ENCODE results near the gene CPEB1.

Gene CPEB1

DNA sequence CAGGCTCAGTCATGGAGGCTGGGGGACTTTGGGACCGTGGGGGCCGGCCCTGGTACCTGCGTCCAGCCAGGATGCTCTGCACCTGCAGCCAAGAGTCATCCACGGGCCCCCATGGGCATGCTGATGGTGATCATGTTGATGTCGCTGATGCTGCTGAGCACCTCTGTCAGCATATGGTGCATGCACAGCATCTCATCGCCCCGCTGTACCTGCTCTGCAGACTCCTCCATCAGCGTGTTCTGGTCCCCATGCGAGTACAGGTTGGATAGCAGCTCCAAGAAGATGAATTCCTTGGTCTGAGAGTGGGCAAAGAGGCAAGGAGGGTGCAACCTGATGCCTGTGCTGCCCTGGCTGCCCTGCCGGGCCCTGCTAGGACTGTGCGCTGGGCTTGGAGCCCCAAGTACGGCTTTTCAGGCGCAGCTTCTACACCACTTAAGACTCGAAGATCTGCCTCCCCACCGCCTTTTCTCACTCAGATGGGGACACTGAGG is 114.1 kb downstream of the CPEB1 start:
- H3K4me3 ChIP-seq (ENCODE audit: low read depth, low read length), result no peak overlapping the region
- H3K9me3 ChIP-seq (ENCODE audit: control insufficient read depth, insufficient read depth, low read depth, low read length), result no peaks in the 10 kb centered on the region
- CTCF ChIA-PET, result interaction anchor here (0.7 to 1.8 kb wide), 2 partner anchors 467 to 658 kb away, joined by 3 to 6 read pairs; no protein-coding TSS in a partner anchor
- H3K4me1 ChIP-seq (ENCODE audit: control insufficient read depth, insufficient read depth, low read length), result no peaks in the 10 kb centered on the region
- POLR2A ChIA-PET, result no interaction called here
- H3K36me3 ChIP-seq (ENCODE audit: control insufficient read depth in 2 of 2, insufficient read depth in 1 of 2, low read length in 2 of 2), result peaks cover 26 to 55% of the 10 kb centered on the region in 2 experiments
- H3K27ac ChIP-seq (ENCODE audit: extremely low read depth, low read depth, low read length), result no peak overlapping the region
- TF ChIP-seq, protein P1, sequence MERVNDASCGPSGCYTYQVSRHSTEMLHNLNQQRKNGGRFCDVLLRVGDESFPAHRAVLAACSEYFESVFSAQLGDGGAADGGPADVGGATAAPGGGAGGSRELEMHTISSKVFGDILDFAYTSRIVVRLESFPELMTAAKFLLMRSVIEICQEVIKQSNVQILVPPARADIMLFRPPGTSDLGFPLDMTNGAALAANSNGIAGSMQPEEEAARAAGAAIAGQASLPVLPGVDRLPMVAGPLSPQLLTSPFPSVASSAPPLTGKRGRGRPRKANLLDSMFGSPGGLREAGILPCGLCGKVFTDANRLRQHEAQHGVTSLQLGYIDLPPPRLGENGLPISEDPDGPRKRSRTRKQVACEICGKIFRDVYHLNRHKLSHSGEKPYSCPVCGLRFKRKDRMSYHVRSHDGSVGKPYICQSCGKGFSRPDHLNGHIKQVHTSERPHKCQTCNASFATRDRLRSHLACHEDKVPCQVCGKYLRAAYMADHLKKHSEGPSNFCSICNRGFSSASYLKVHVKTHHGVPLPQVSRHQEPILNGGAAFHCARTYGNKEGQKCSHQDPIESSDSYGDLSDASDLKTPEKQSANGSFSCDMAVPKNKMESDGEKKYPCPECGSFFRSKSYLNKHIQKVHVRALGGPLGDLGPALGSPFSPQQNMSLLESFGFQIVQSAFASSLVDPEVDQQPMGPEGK (tag by site-specific recombination; IDR thresholded peaks at IDR 0.05), result 0 out of 2 replicates have a peak, but pooled peaks have one; percentile 24
- no peak for TF ChIP-seq ZNF19 (tag by site-specific recombination; IDR thresholded peaks at IDR 0.05; ENCODE audit: low read depth)

DNA sequence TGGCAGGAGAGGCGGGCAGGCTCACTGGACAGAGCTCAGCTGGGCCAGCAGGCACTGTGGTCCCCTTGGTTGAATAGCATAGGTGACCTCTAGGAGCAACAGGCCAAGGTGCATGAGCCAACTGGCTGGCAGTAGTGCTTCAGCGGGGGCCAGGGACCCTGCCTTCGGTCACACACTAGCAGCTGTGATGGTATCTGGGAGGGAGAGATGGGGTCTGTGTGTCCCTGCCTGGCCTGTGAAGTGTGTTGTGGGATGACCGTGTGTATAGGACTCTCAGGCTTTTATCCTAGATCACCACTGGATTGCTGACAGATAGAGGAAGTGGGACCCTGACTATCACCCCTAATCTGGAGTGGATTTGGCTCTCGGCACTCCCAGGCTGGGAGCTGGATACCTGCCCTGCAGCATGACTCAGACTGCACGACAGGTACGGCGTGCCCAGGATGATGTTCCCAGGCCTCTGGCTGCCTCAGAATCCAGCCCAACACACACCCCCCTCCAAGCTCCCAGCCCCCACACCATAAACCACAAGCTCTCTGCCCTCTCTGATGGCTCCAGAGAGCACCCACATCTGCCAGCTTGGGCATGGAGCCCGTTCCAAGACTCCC is 114.7 kb downstream of the CPEB1 start:
- H3K36me3 ChIP-seq (ENCODE audit: control insufficient read depth in 2 of 2, insufficient read depth in 1 of 2, low read length in 2 of 2), result peaks cover 22 to 50% of the 10 kb centered on the region in 2 experiments
- H3K4me3 ChIP-seq (ENCODE audit: low read depth, low read length), result no peak overlapping the region
- no peak overlapping the region for H3K27ac ChIP-seq (ENCODE audit: extremely low read depth, low read depth, low read length)
- H3K4me1 ChIP-seq (ENCODE audit: control insufficient read depth, insufficient read depth, low read length), result no peaks in the 10 kb centered on the region
- TF ChIP-seq, protein P2, sequence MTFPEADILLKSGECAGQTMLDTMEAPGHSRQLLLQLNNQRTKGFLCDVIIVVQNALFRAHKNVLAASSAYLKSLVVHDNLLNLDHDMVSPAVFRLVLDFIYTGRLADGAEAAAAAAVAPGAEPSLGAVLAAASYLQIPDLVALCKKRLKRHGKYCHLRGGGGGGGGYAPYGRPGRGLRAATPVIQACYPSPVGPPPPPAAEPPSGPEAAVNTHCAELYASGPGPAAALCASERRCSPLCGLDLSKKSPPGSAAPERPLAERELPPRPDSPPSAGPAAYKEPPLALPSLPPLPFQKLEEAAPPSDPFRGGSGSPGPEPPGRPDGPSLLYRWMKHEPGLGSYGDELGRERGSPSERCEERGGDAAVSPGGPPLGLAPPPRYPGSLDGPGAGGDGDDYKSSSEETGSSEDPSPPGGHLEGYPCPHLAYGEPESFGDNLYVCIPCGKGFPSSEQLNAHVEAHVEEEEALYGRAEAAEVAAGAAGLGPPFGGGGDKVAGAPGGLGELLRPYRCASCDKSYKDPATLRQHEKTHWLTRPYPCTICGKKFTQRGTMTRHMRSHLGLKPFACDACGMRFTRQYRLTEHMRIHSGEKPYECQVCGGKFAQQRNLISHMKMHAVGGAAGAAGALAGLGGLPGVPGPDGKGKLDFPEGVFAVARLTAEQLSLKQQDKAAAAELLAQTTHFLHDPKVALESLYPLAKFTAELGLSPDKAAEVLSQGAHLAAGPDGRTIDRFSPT (tag by site-specific recombination; IDR thresholded peaks at IDR 0.05), result 0 out of 2 replicates have a peak, but pooled peaks have one; percentile 42
- TF ChIP-seq KLF7 (tag by site-specific recombination; IDR thresholded peaks at IDR 0.05; ENCODE audit: borderline replicate concordance) (no peak), GLIS1 (tag by site-specific recombination; IDR thresholded peaks at IDR 0.05) (0 out of 2 replicates have a peak, but pooled peaks have one; percentile 15)
- ChIA-PET CTCF (interaction anchor here (0.7 to 2.8 kb wide), 4 partner anchors 8 to 659 kb away, joined by 3 to 42 read pairs (median 10); partner anchors contain the start of gene RPS17), POLR2A (interaction anchor here (0.6 kb wide), 1 partner anchor 361 kb away, joined by 4 read pairs; no protein-coding TSS in a partner anchor)
- H3K9me3 ChIP-seq (ENCODE audit: control insufficient read depth, insufficient read depth, low read depth, low read length), result no peaks in the 10 kb centered on the region

DNA sequence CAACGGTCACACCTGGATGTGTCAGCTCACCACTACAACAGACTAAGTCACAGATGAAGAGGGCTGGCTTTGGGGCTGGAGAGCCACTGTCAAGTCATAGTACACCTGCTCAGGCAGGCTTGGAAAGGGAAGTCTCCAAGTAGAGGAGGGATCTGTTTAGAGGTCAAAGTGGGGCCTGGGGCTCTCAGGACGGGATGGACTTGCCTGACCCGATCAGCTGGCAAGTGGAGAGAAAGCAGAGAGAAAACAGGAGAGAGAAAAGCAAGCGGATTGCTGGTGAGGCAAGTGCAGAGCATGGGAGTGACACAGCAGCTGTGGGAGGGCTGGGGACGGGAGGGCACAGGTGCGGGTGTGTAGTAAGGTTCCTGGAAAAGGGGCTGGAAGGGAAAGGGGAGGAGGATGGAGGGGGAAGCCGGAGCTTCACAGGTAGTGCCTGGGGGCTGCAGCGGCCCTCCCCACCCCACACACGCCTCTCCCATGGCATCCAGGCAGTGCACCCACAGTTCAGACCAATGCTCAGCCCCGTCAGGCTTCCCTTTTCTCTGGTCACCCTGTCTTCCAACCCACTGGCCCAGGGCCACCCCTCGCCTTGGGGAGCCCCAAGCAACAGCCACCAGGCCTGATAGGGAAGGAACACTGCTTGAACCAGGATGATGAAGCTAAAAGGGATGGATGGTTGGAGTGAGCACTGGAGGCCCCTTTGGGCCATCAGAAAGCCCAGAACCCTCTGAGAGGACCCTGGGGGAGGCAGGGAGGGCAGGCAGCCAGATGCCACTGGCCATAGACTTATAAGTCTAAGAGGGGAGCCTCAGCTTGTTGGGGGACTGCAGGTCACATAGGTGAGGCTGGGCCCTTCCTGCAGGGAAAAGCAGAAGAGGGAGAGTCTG is 115.4 kb downstream of the CPEB1 start:
- Histone ChIP-seq H3K4me3 (ENCODE audit: low read depth, low read length) (no peak overlapping the region), H3K4me1 (ENCODE audit: control insufficient read depth, insufficient read depth, low read length) (no peaks in the 10 kb centered on the region), H3K9me3 (ENCODE audit: control insufficient read depth, insufficient read depth, low read depth, low read length) (no peaks in the 10 kb centered on the region), H3K27ac (ENCODE audit: extremely low read depth, low read depth, low read length) (no peak overlapping the region), H3K36me3 (ENCODE audit: control insufficient read depth in 2 of 2, insufficient read depth in 1 of 2, low read length in 2 of 2) (peaks cover 16 to 42% of the 10 kb centered on the region in 2 experiments)
- POLR2A ChIA-PET, result interaction anchor here (0.6 to 1.7 kb wide), 4 partner anchors 8 to 468 kb away, joined by 3 to 22 read pairs (median 4); partner anchors contain the start of gene RPS17
- CTCF ChIA-PET, result interaction anchor here (0.6 to 2.8 kb wide), 11 partner anchors 9 to 1121 kb away, joined by 3 to 42 read pairs (median 4); partner anchors contain the start of gene RPS17
- TF ChIP-seq SCRT1 (tag by site-specific recombination; IDR thresholded peaks at IDR 0.05; ENCODE audit: borderline replicate concordance), result no peak
- TF ChIP-seq, protein P3, sequence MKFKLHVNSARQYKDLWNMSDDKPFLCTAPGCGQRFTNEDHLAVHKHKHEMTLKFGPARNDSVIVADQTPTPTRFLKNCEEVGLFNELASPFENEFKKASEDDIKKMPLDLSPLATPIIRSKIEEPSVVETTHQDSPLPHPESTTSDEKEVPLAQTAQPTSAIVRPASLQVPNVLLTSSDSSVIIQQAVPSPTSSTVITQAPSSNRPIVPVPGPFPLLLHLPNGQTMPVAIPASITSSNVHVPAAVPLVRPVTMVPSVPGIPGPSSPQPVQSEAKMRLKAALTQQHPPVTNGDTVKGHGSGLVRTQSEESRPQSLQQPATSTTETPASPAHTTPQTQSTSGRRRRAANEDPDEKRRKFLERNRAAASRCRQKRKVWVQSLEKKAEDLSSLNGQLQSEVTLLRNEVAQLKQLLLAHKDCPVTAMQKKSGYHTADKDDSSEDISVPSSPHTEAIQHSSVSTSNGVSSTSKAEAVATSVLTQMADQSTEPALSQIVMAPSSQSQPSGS (tag by site-specific recombination; IDR thresholded peaks at IDR 0.05; ENCODE audit: low read depth), result no peak
- TF ChIP-seq PRDM1 (tag by site-specific recombination; IDR thresholded peaks at IDR 0.05), result peak; percentile 58; the same call in 1 of the 2 replicates
- TF ChIP-seq, protein P4, sequence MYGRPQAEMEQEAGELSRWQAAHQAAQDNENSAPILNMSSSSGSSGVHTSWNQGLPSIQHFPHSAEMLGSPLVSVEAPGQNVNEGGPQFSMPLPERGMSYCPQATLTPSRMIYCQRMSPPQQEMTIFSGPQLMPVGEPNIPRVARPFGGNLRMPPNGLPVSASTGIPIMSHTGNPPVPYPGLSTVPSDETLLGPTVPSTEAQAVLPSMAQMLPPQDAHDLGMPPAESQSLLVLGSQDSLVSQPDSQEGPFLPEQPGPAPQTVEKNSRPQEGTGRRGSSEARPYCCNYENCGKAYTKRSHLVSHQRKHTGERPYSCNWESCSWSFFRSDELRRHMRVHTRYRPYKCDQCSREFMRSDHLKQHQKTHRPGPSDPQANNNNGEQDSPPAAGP (tag by site-specific recombination; IDR thresholded peaks at IDR 0.05), result no peak
- TF ChIP-seq GLI4 (tag by site-specific recombination; IDR thresholded peaks at IDR 0.05), result no peak
- TF ChIP-seq ZNF510 (tag by site-specific recombination; IDR thresholded peaks at IDR 0.05; ENCODE audit: insufficient replicate concordance), result no peak
- no peak for TF ChIP-seq KLF9 (tag by site-specific recombination; IDR thresholded peaks at IDR 0.05; ENCODE audit: low read depth)
- TF ChIP-seq, protein P5, sequence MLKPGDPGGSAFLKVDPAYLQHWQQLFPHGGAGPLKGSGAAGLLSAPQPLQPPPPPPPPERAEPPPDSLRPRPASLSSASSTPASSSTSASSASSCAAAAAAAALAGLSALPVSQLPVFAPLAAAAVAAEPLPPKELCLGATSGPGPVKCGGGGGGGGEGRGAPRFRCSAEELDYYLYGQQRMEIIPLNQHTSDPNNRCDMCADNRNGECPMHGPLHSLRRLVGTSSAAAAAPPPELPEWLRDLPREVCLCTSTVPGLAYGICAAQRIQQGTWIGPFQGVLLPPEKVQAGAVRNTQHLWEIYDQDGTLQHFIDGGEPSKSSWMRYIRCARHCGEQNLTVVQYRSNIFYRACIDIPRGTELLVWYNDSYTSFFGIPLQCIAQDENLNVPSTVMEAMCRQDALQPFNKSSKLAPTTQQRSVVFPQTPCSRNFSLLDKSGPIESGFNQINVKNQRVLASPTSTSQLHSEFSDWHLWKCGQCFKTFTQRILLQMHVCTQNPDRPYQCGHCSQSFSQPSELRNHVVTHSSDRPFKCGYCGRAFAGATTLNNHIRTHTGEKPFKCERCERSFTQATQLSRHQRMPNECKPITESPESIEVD (tag by site-specific recombination; IDR thresholded peaks at IDR 0.05), result no peak
- TF ChIP-seq ZFP37 (tag by site-specific recombination; IDR thresholded peaks at IDR 0.05), result no peak
- no peak for TF ChIP-seq ZNF544 (tag by site-specific recombination; IDR thresholded peaks at IDR 0.05)
- TF ChIP-seq, protein P6, sequence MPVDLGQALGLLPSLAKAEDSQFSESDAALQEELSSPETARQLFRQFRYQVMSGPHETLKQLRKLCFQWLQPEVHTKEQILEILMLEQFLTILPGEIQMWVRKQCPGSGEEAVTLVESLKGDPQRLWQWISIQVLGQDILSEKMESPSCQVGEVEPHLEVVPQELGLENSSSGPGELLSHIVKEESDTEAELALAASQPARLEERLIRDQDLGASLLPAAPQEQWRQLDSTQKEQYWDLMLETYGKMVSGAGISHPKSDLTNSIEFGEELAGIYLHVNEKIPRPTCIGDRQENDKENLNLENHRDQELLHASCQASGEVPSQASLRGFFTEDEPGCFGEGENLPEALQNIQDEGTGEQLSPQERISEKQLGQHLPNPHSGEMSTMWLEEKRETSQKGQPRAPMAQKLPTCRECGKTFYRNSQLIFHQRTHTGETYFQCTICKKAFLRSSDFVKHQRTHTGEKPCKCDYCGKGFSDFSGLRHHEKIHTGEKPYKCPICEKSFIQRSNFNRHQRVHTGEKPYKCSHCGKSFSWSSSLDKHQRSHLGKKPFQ (tag by site-specific recombination; IDR thresholded peaks at IDR 0.05), result no peak
- no peak for TF ChIP-seq ZNF423 (tag by site-specific recombination; IDR thresholded peaks at IDR 0.05)

Data from HEK293 (cell line).